Measurements from ENCODE around the gene ZNF436.
"Not testable (repeated sequence)": the region's sequence is repeated elsewhere in the genome, so short reads cannot be mapped to it uniquely, and the experiment has no call there.

ZNF436 gene

GRCh38 chr1:23392125-23392855 lies 22.7 kb upstream of the ZNF436 start:
- no peak for DNase-seq (ENCODE audit: low spot score)

- DNase-seq (ENCODE audit: low spot score): no peak
Observed at GRCh38 chr1:23389837-23390321, 20.2 kb upstream of the ZNF436 start.

GRCh38 chr1:23387494-23387893 lies 17.9 kb upstream of the ZNF436 start:
- no peak for DNase-seq (ENCODE audit: low spot score)

- no peak for DNase-seq (ENCODE audit: low spot score)
Observed at GRCh38 chr1:23385119-23385621, 15.5 kb upstream of the ZNF436 start.

GRCh38 chr1:23384312-23385058 lies 14.8 kb upstream of the ZNF436 start:
- peak; percentile 41 for DNase-seq (ENCODE audit: low spot score)

- DNase-seq (ENCODE audit: low spot score): no peak
Observed at GRCh38 chr1:23383577-23384311, 14.1 kb upstream of the ZNF436 start.

- DNase-seq (ENCODE audit: low spot score): no peak
Observed at GRCh38 chr1:23381233-23381885, 11.7 kb upstream of the ZNF436 start.

GRCh38 chr1:23380719-23381118 lies 11.1 kb upstream of the ZNF436 start:
- DNase-seq (ENCODE audit: low spot score): no peak

GRCh38 chr1:23380236-23380635 lies 10.6 kb upstream of the ZNF436 start:
- DNase-seq (ENCODE audit: low spot score): not testable (repeated sequence)

- no peak for DNase-seq (ENCODE audit: low spot score)
Observed at GRCh38 chr1:23376890-23377811, 7.5 kb upstream of the ZNF436 start.

GRCh38 chr1:23374079-23374735 lies 4.6 kb upstream of the ZNF436 start:
- not testable (repeated sequence) for DNase-seq (ENCODE audit: low spot score)

GRCh38 chr1:23371987-23372880 lies 2.6 kb upstream of the ZNF436 start:
- no peak for DNase-seq (ENCODE audit: low spot score)

GRCh38 chr1:23370709-23371584 lies 1.3 kb upstream of the ZNF436 start:
- DNase-seq (ENCODE audit: low spot score): no peak

- DNase-seq (ENCODE audit: low spot score): no peak
Observed at GRCh38 chr1:23370330-23370708, 683 bp upstream of the ZNF436 start.

GRCh38 chr1:23368562-23369334 lies 888 bp downstream of the ZNF436 start:
- peak; percentile 74 for DNase-seq (ENCODE audit: low spot score)

- peak; percentile 95 for DNase-seq (ENCODE audit: low spot score)
Observed at GRCh38 chr1:23367791-23368561, 1.7 kb downstream of the ZNF436 start.

GRCh38 chr1:23367451-23367790 lies 2.2 kb downstream of the ZNF436 start:
- DNase-seq (ENCODE audit: low spot score): no peak
